ENCODE data around the gene SCRT2. TPM values are rescaled to one million over a fixed set of nuclear protein-coding genes. Genes with fewer than 3 reads are reported as not detected.
A peak's percentile ranks its signal among the peaks of the same experiment; 100 is the strongest.

Gene SCRT2
- total RNA-seq, 1 experiment from 2014 or later = 0.20 TPM

- no peak for ATAC-seq
- Mint-ChIP-seq H3K9me3 (no peaks in the 10 kb centered on the region), H3K27ac (no peak overlapping the region), H3K27me3 (ENCODE audit: low read depth) (no peaks in the 10 kb centered on the region; the same call in 1 of the 2 replicates), H3K4me3 (no peak overlapping the region), H3K4me1 (peaks cover 12% of the 10 kb centered on the region), H3K36me3 (peaks cover 32% of the 10 kb centered on the region)
- CTCF ChIA-PET = interaction anchor here (0.5 to 4.8 kb wide), 64 partner anchors 9 to 462 kb away, joined by 3 to 136 read pairs (median 6); partner anchors contain the start of genes CSNK2A1, SCRT2, SLC52A3 and TCF15
- DNase-seq (ENCODE audit: low spot score) = no peak
- POLR2A ChIA-PET = interaction anchor here (0.6 to 1.3 kb wide), 6 partner anchors 9 to 266 kb away, joined by 3 to 6 read pairs (median 4); partner anchors contain the start of genes CSNK2A1, RBCK1 and TRIB3
- TF ChIP-seq NFE2L1 (CRISPR knock-in tag; IDR thresholded peaks at IDR 0.05) (no peak), NR1H2 (CRISPR knock-in tag; IDR thresholded peaks at IDR 0.05) (no peak), ATF6 (CRISPR knock-in tag; IDR thresholded peaks at IDR 0.05) (no peak), MYBL2 (CRISPR knock-in tag; IDR thresholded peaks at IDR 0.05) (no peak), ZNF121 (CRISPR knock-in tag; IDR thresholded peaks at IDR 0.05) (no peak), CREB1 (CRISPR knock-in tag; IDR thresholded peaks at IDR 0.05) (no peak), ZNF425 (CRISPR knock-in tag; conservative IDR thresholded peaks at IDR 0.05) (no peak), ZNF281 (CRISPR knock-in tag; IDR thresholded peaks at IDR 0.05) (no peak), E2F4 (CRISPR knock-in tag; IDR thresholded peaks at IDR 0.05; ENCODE audit: borderline replicate concordance, low read depth) (no peak), IRF2 (CRISPR knock-in tag; IDR thresholded peaks at IDR 0.05; ENCODE audit: borderline replicate concordance, low read depth) (no peak), OVOL2 (CRISPR knock-in tag; IDR thresholded peaks at IDR 0.05; ENCODE audit: borderline replicate concordance) (no peak)
Observed at GRCh38 chr20:646107-646867, 29.3 kb downstream of the SCRT2 start.

GRCh38 chr20:645318-646106 lies 30.1 kb downstream of the SCRT2 start:
- H3K4me1 Mint-ChIP-seq = peaks cover 15% of the 10 kb centered on the region
- peak overlapping the region; percentile 45 for H3K27ac Mint-ChIP-seq
- CTCF ChIA-PET = interaction anchor here (0.5 to 4.8 kb wide), 78 partner anchors 8 to 463 kb away, joined by 3 to 136 read pairs (median 5); partner anchors contain the start of genes CSNK2A1, SCRT2, SLC52A3 and TBC1D20
- TF ChIP-seq CREB1 (CRISPR knock-in tag; IDR thresholded peaks at IDR 0.05) (no peak), GABPB1 (CRISPR knock-in tag; IDR thresholded peaks at IDR 0.05) (no peak), ZNF138 (CRISPR knock-in tag; conservative IDR thresholded peaks at IDR 0.05) (no peak), MYBL2 (CRISPR knock-in tag; IDR thresholded peaks at IDR 0.05) (no peak), JUN (CRISPR knock-in tag; IDR thresholded peaks at IDR 0.05) (no peak)
- TF ChIP-seq, protein P1, sequence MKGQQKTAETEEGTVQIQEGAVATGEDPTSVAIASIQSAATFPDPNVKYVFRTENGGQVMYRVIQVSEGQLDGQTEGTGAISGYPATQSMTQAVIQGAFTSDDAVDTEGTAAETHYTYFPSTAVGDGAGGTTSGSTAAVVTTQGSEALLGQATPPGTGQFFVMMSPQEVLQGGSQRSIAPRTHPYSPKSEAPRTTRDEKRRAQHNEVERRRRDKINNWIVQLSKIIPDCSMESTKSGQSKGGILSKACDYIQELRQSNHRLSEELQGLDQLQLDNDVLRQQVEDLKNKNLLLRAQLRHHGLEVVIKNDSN (CRISPR knock-in tag; IDR thresholded peaks at IDR 0.05) = no peak
- TF ChIP-seq, protein P2, sequence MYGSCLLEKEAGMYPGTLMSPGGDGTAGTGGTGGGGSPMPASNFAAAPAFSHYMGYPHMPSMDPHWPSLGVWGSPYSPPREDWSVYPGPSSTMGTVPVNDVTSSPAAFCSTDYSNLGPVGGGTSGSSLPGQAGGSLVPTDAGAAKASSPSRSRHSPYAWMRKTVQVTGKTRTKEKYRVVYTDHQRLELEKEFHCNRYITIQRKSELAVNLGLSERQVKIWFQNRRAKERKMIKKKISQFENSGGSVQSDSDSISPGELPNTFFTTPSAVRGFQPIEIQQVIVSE (CRISPR knock-in tag; IDR thresholded peaks at IDR 0.05; ENCODE audit: borderline replicate concordance) = no peak
- TF ChIP-seq, protein P3, sequence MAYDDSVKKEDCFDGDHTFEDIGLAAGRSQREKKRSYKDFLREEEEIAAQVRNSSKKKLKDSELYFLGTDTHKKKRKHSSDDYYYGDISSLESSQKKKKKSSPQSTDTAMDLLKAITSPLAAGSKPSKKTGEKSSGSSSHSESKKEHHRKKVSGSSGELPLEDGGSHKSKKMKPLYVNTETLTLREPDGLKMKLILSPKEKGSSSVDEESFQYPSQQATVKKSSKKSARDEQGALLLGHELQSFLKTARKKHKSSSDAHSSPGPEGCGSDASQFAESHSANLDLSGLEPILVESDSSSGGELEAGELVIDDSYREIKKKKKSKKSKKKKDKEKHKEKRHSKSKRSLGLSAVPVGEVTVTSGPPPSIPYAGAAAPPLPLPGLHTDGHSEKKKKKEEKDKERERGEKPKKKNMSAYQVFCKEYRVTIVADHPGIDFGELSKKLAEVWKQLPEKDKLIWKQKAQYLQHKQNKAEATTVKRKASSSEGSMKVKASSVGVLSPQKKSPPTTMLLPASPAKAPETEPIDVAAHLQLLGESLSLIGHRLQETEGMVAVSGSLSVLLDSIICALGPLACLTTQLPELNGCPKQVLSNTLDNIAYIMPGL (CRISPR knock-in tag; IDR thresholded peaks at IDR 0.05) = peak; percentile 75

More at GRCh38 chr20:645318-646106, 30.1 kb downstream of the SCRT2 start:
- Mint-ChIP-seq H3K9me3 (no peaks in the 10 kb centered on the region), H3K27me3 (ENCODE audit: low read depth) (no peaks in the 10 kb centered on the region; the same call in 1 of the 2 replicates), H3K36me3 (peaks cover 31% of the 10 kb centered on the region), H3K4me3 (no peak overlapping the region)
- POLR2A ChIA-PET = interaction anchor here (0.6 to 1.3 kb wide), 7 partner anchors 8 to 265 kb away, joined by 3 to 6 read pairs (median 4); partner anchors contain the start of genes CSNK2A1, RBCK1 and TRIB3
- peak; percentile 92 for DNase-seq (ENCODE audit: low spot score)
- peak; percentile 86 for ATAC-seq
